Mucosa of stomach (tissue), 1 donor: ENCODE results near the gene B3GLCT.

Experiments
- H3K27me3 ChIP-seq: one replicate; pipeline ENCODE4 v1.7.0; 2013; ENCODE audit warnings: mild to moderate bottlenecking, low read length; ENCODE audit not compliant: control insufficient read depth, insufficient read depth
- H3K36me3 ChIP-seq: one replicate; pipeline ENCODE4 v1.7.0; 2013; ENCODE audit warnings: low read length; ENCODE audit not compliant: control insufficient read depth, insufficient read depth
- H3K4me1 ChIP-seq: one replicate; pipeline ENCODE4 v1.7.0; 2013; ENCODE audit warnings: mild to moderate bottlenecking, low read length; ENCODE audit not compliant: control insufficient read depth, insufficient read depth
- H3K4me3 ChIP-seq: one replicate; pipeline ENCODE4 v1.7.0; 2013; ENCODE audit warnings: low read length
- H3K9ac ChIP-seq: one replicate; pipeline ENCODE4 v1.7.0; 2013; ENCODE audit warnings: mild to moderate bottlenecking, low read length, moderate library complexity
- H3K9me3 ChIP-seq: one replicate; pipeline ENCODE4 v1.7.0; 2013; ENCODE audit warnings: mild to moderate bottlenecking, low read length, moderate library complexity; ENCODE audit not compliant: control insufficient read depth
- donor health status: Pancreatic carcinoma.

Gene B3GLCT

GRCh38 chr13:31264151-31264550 lies 64.4 kb downstream of the B3GLCT start:
- no peaks in the 10 kb centered on the region for H3K36me3 ChIP-seq
- H3K9ac ChIP-seq, result no peak overlapping the region
- H3K9me3 ChIP-seq, result no peaks in the 10 kb centered on the region
- H3K4me1 ChIP-seq, result no peaks in the 10 kb centered on the region
- no peaks in the 10 kb centered on the region for H3K27me3 ChIP-seq
- H3K4me3 ChIP-seq, result no peak overlapping the region

- Histone ChIP-seq H3K9me3 (no peaks in the 10 kb centered on the region), H3K4me3 (no peak overlapping the region), H3K4me1 (no peaks in the 10 kb centered on the region), H3K27me3 (no peaks in the 10 kb centered on the region), H3K36me3 (no peaks in the 10 kb centered on the region), H3K9ac (no peak overlapping the region)
Observed at GRCh38 chr13:31267126-31267784, 67.5 kb downstream of the B3GLCT start.

- Histone ChIP-seq H3K9me3 (no peaks in the 10 kb centered on the region), H3K9ac (no peak overlapping the region), H3K4me3 (no peak overlapping the region), H3K27me3 (no peaks in the 10 kb centered on the region), H3K4me1 (no peaks in the 10 kb centered on the region), H3K36me3 (no peaks in the 10 kb centered on the region)
Observed at GRCh38 chr13:31274390-31274789, 74.6 kb downstream of the B3GLCT start.

- Histone ChIP-seq H3K4me3 (no peak overlapping the region), H3K36me3 (no peaks in the 10 kb centered on the region), H3K9ac (no peak overlapping the region), H3K27me3 (no peaks in the 10 kb centered on the region), H3K9me3 (no peaks in the 10 kb centered on the region), H3K4me1 (no peaks in the 10 kb centered on the region)
Observed at GRCh38 chr13:31276421-31276820, 76.6 kb downstream of the B3GLCT start.

- Histone ChIP-seq H3K4me3 (no peak overlapping the region), H3K36me3 (no peaks in the 10 kb centered on the region), H3K27me3 (no peaks in the 10 kb centered on the region), H3K9me3 (no peaks in the 10 kb centered on the region), H3K4me1 (no peaks in the 10 kb centered on the region), H3K9ac (no peak overlapping the region)
Observed at GRCh38 chr13:31278869-31279268, 79.1 kb downstream of the B3GLCT start.

GRCh38 chr13:31282741-31283455 lies 83.1 kb downstream of the B3GLCT start:
- no peak overlapping the region for H3K9ac ChIP-seq
- H3K9me3 ChIP-seq, result no peaks in the 10 kb centered on the region
- H3K4me3 ChIP-seq, result no peak overlapping the region

GRCh38 chr13:31286930-31287329 lies 87.2 kb downstream of the B3GLCT start:
- Histone ChIP-seq H3K36me3 (no peaks in the 10 kb centered on the region), H3K4me1 (no peaks in the 10 kb centered on the region), H3K9me3 (no peaks in the 10 kb centered on the region), H3K4me3 (no peak overlapping the region), H3K9ac (no peak overlapping the region), H3K27me3 (no peaks in the 10 kb centered on the region)

More at GRCh38 chr13:31282741-31283455, 83.1 kb downstream of the B3GLCT start:
- Histone ChIP-seq H3K4me1 (no peaks in the 10 kb centered on the region), H3K27me3 (no peaks in the 10 kb centered on the region), H3K36me3 (no peaks in the 10 kb centered on the region)

GRCh38 chr13:31301119-31301518 lies 101.3 kb downstream of the B3GLCT start:
- no peaks in the 10 kb centered on the region for H3K27me3 ChIP-seq
- no peak overlapping the region for H3K4me3 ChIP-seq
- no peaks in the 10 kb centered on the region for H3K9me3 ChIP-seq
- no peak overlapping the region for H3K9ac ChIP-seq
- H3K4me1 ChIP-seq, result no peaks in the 10 kb centered on the region
- H3K36me3 ChIP-seq, result no peaks in the 10 kb centered on the region

GRCh38 chr13:31310356-31310755 lies 110.6 kb downstream of the B3GLCT start:
- no peaks in the 10 kb centered on the region for H3K27me3 ChIP-seq
- H3K36me3 ChIP-seq, result no peaks in the 10 kb centered on the region
- H3K9ac ChIP-seq, result no peak overlapping the region
- H3K4me1 ChIP-seq, result no peaks in the 10 kb centered on the region
- peaks cover 5% of the 10 kb centered on the region for H3K9me3 ChIP-seq
- no peak overlapping the region for H3K4me3 ChIP-seq

GRCh38 chr13:31310786-31311185 lies 111.0 kb downstream of the B3GLCT start:
- H3K4me3 ChIP-seq, result no peak overlapping the region

GRCh38 chr13:31311921-31312320 lies 112.1 kb downstream of the B3GLCT start:
- no peak overlapping the region for H3K4me3 ChIP-seq
- H3K4me1 ChIP-seq, result no peaks in the 10 kb centered on the region
- H3K9ac ChIP-seq, result no peak overlapping the region
- H3K27me3 ChIP-seq, result no peaks in the 10 kb centered on the region
- peaks cover 5% of the 10 kb centered on the region for H3K9me3 ChIP-seq
- H3K36me3 ChIP-seq, result no peaks in the 10 kb centered on the region

More at GRCh38 chr13:31310786-31311185, 111.0 kb downstream of the B3GLCT start:
- peaks cover 5% of the 10 kb centered on the region for H3K9me3 ChIP-seq
- H3K36me3 ChIP-seq, result no peaks in the 10 kb centered on the region
- H3K4me1 ChIP-seq, result no peaks in the 10 kb centered on the region
- no peak overlapping the region for H3K9ac ChIP-seq
- H3K27me3 ChIP-seq, result no peaks in the 10 kb centered on the region

- no peaks in the 10 kb centered on the region for H3K27me3 ChIP-seq
- H3K4me3 ChIP-seq, result no peak overlapping the region
- no peaks in the 10 kb centered on the region for H3K36me3 ChIP-seq
- peaks cover 5% of the 10 kb centered on the region for H3K9me3 ChIP-seq
- no peaks in the 10 kb centered on the region for H3K4me1 ChIP-seq
- no peak overlapping the region for H3K9ac ChIP-seq
Observed at GRCh38 chr13:31314961-31315360, 115.2 kb downstream of the B3GLCT start.
